Posterior cingulate gyrus (tissue), 11 donors: ENCODE measurements around the gene RING1.

ENCODE experiments used
- DNase-seq, 10 donors: peaks; one replicate each; pipeline versions ENCODE4 v3.0.0 to v3.0.0-alpha.2; 2020 to 2021; ENCODE audit warnings: mixed read lengths in 3 of 10
- intact Hi-C: fragments of 100-400 bp; cut with DNase I; formaldehyde crosslinking; loops from one replicate; pipeline ENCODE4 v1.15.1; 2023

The RING1 gene

DNA sequence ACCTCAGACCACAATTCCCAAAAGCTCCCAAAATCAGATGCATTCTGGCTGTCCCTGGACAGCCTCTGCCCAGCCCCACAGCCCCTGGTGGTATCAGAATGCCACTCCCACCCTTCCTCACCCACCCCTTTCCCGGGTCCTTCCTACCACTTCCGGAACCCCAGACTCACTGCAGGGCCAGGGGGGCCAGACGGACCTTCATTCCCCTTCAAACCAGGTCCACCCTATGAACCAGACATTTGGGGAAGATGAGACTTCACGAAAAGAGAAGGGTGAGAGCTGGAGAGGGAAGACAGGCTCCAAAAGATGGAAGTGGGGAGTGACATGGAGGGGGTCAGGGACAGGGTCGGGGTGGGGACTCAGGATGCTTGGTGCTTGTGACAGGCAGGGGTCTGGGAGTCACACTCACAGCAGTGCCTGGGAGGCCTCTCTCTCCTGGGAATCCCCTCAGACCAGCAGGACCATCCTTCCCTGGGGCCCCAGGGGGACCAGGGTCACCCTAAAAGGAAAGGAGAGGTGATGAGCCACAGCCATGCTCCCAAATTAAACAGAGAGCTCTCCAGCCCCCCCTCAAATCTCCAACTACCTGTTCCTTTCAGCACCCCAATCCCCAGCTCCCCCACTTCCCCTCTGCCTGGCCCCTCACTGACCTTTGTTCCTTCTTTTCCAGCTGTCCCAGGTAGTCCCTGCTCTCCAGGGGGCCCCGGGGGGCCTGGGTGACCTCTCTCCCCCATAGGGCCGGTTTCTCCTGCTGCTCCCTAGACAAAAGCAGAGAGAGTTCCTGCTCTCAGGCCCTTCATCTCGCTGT is 36.2 kb upstream of the RING1 start:
- intact Hi-C loops, result no loop called here
- no peak for DNase-seq

DNA sequence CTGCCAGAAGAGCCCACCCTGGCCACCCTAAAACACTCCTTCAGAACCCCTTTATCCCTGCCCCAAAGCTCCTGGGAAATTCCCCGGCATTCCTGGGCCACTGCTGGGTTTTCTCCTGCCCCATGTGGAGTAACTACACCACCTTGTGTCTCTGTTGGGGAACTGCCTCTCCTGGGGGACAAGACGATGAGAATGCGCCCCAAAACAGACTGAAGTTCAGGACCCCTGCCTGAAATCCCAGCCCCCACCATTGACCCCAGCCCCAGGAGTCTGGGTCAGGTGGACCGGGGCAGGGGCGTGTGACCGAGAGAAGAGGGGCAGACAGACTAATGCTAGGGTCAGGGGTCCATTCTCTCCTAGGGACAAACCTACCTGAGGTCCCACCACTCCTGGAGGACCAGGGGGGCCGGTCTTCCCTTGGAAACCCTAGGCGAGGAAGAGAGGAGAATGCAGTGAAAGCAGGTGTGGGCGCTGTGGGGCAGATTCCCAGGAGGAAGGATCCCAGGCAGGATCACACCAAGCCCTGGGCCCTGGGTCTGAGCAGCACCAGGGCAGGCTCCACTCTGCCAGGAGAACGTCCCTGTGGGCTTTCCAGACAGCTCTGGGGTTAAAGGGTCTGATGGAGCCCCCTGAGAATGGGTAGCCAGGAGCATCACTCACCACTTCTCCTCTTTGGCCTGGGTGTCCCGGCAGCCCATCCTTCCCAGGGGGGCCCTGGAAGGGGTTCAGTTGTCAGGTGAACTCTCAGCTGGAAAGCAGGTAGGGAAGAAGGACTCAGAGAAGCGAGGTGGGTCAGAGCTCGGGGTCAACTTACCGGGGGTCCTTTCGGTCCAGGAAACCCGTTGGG is 35.4 kb upstream of the RING1 start:
- DNase-seq, result peak in 1 of 10 donors; percentile 63
- intact Hi-C loops, result no loop called here

DNA sequence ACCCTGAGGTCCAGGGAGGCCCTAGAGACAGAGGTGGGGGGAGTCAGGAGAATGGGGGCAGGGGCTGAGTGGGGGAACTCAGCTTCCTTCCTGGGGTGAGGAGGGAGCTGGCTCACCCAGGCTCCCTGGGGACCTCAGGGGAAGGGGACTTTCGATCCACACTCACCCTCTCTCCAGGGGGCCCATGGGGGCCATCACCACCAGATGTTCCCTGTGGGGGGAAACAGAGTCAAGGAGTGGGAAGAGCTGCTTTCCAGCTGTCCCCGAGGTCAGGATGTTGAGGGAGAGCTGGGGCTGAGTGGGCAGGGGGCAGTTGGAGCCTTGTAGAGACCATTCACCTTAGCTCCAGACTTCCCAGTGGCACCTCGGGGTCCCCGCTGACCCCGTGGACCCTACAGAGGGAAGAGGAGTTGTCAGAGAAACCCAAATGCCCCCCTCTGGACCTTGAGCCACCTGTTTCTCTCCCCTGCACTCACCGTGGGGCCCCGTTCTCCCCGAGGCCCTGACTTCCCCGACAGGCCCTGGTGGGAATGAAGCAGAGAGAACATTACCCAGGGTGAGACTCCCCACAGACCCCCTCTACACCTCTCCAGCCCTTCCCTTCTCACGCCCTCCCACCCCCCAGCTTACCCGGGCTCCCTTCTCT is 34.6 kb upstream of the RING1 start:
- DNase-seq, result no peak
- intact Hi-C loops, result no loop called here

DNA sequence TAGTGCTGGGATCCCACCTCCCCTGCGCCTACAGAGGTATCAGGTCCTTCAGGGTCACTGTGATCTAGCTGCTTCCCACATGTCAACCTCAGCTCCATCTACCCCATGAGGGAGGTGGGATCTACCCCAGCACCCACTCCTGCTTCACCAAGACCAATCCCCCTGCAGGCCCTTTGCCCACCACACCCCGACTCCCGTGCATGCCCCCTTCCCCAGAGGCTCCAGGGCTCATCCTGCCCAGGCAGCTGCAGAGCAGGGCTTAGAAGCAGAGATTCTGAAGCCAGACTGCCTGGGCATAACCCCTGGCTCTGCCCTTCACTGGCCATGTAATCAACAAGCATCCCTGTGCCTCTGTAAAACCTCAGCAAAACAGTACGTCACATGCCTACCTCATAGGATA is 33.5 kb upstream of the RING1 start:
- intact Hi-C loops, result no loop called here
- peak in 2 of 10 donors; percentile 42 to 50 for DNase-seq

DNA sequence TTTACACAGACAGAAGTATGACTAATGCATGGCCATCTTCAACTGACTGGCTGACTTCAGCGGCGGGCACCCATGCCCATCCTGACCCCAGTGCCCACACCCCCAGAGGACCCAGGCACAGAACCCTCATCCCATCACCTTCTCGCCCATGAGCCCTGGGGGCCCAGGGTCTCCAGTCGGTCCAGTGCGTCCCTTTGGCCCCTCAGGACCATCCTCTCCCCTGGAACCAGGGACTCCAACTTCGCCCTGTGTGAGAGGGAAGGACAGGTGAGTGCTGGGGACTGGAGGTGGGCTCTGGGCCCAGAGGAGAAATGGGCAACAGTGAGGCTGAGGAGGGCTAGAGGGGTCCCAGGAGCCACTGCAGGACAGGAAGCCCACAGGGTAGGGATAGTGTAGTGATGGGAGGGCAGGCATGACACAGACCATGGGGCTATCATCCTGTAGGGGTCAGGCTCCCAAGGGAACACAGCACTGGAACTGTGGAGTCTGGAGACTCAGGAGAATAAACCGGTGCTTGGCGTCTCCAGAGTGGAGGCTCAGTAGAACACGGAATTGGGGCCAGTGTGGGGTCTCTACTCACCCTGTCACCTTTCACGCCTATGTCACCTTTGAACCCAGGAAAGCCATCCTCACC is 32.7 kb upstream of the RING1 start:
- peak in 2 of 10 donors; percentile 46 to 47 for DNase-seq

DNA sequence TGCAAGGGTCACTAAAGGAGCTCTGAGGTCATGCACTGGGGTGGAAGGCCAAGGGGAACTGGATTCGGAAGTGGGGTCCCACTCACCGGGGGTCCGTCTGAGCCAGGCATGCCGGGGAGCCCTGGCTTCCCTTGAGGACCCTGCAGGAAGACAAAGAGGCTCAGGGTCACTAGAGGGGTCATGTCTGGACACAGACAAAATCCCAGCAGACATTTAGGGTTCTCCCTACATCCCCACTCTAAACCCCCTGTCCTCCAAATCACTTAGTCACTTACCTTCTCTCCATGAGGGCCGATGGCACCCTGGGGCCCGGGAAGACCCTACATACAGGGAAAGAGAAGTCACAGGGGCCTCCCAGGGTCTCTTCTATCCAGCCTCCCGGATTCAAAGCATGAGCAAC is 31.4 kb upstream of the RING1 start:
- intact Hi-C loops, result no loop called here

More for the DNA sequence above, 32.7 kb upstream of the RING1 start:
- intact Hi-C loops, result no loop called here

DNA sequence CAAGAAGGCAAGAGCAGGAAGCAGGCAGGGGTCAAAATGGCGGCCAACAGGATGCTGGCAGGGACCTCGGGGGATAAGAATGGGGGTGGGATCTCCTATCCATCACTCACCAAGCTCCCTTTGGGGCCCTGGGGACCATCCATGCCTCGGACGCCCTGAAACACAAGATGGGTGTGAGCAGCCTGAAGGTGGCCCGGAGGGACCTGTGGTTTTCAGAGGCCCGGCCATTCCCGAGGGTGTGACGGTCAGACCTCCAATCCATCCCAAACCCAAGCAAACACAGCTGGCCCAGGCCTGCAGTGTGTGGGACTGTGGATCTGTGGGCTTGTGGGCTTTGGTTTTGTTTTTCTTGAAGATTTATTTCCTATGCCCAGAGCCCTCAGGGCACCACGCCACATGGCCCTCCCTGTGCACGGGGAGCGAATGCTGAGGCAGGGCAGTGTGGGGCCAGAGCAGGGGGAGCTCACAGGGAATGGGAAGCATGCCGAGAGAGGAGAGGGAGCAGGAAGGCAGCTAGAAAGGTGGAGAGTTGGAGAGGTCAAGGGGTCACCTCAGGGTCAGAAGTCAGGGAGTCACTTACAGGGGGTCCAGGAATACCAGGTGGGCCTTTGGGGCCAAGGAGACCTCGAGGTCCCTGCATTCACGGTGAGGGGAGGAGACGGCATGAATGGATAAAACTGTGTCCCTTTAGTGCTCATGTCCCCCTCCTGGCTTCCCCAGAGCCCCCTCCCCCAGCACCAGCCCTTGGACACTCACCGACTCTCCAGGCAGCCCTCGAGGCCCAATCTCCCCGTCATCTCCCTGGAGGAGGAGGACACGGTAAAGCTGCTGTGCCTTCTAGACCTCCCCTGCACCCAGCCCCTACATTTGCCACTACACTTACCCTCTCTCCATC is 30.5 kb upstream of the RING1 start:
- peak in 3 of 10 donors; percentile 57 to 65 (median 60) for DNase-seq
- intact Hi-C loops, result no loop called here

More for the DNA sequence above, 31.4 kb upstream of the RING1 start:
- peak in 1 of 10 donors; percentile 55 for DNase-seq

DNA sequence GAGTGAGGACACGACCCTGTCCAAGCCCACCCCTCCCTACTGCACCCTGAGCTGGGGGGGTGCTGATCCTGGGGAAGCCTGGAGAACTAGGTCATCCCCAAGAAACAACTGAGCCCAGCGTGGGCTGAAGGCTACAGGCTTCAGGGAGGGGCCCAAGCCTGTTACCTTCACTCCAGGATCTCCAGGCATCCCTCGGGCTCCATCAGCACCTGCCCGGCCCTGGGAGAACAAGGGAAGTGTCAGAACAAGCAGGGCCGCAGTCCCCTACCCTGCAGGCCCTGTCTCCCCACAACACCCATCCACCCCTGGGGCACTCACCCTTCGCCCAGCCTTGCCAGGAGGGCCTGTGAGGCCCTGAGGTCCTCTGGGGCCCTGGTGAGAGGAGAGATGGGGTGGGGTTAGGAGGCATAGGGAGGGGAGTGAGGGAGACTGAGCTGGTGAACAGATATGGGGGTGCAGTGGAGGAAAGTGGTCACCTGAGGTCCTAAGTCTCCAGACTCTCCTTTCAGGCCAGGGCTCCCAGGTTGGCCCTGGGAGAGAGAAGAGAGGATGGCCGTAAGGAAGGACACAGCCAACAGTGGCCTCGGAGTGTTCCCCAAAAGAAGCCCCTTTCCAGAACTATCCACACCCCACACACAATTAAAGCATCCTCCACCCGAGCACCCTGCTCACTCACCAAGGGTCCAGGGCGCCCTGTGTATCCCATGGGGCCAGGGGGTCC is 29.4 kb upstream of the RING1 start:
- intact Hi-C loops, result no loop called here
- DNase-seq, result peak in 3 of 10 donors; percentile 50 to 55 (median 52)

DNA sequence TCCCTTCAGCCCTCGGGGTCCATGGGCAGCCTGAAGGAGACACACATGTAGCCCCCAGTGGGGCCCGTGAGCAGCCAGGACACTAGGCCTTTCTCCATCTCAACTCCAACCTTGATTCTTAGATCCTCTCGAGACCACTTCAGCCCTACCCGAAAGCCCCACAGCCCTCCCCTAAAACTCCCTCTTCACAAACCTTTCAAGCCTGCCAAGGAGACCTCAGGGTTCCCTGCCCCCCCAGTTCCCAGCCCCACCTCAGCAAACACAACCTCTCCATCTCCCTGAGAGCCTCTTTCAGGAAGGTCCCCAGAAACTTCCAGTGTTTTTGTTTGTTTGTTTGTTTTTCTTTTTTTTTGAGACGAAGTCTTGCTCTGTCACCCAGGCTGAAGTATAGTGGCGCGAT is 27.2 kb upstream of the RING1 start:
- DNase-seq, result peak in 1 of 10 donors; percentile 43
- intact Hi-C loops, result no loop called here

DNA sequence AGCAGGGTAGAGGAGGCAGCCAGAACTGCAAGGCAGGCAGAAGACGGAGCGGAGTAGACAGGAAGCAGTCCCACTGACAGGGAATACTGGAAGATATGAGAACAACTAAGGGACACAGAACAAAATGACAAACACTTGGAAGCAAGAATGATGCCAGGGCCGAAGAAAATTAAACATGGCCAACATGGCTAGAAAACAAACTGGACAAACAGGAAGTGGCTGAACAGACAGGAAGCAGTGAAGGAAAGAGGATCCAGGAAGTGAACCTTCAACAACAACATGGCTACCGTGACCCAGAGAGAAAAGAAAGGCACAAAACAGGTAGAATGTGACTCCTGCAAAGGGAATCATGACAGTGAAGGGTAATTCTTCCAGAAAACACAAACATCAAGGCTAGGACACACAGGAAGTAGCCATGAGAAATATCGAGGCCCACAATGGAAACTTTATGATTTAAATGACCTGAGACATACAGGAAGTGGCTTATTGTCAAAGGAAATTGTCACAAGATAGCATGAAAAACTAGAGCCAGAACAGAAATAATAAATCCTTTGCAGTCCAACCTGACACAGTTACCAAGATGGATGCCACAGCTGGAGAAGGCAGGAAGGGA is 25.1 kb upstream of the RING1 start:
- intact Hi-C loops, result no loop called here
- peak in 1 of 10 donors; percentile 30 for DNase-seq

DNA sequence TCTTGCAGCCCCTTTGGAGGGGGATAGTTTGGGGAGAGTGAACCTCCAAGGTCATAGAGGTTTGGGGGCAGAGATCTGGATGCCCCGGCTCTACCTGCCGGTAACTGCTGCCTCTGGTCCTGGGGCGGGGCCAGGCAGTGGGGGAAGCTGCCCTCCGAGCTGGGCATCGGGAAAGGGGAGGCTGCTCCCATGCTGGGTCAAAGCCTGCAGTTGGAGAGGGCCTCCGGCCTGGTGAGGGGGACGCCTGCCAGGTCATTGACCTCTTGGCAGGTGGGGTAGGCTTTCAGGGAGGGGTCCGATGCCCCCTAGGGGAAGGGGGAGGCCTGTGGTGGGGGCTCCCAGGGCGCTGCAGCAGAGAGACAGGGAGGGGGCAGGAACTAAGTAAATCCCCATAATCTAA is 23.1 kb upstream of the RING1 start:
- DNase-seq, result peak in 2 of 10 donors; percentile 57 to 73
- intact Hi-C loops, result no loop called here

DNA sequence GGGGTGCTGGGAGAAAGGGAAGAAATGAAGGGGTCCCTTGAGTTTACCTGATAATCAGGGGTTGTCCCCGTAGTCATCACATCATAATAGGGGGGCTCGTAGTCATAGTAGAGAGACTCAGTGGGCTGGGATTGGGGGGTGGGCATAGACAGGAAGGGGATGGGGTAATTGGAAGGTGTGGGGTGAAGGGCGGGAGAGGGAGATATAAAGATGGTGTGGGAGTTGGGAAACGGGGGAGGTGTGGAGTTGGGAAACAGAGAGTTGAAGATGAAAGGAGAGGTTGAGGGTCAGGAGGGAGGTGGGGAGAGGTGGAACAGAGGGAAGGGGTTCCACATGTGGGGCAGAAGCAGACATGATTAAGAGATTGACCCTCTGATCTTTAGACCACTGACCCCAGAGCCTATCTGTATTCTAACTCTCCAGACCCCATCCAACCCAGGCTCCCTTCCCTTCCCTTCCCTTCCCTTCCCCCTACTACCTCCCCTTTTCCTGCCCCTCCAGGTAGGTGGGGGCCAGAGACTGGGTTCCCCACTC is 22.6 kb upstream of the RING1 start:
- intact Hi-C loops, result no loop called here
- no peak for DNase-seq

DNA sequence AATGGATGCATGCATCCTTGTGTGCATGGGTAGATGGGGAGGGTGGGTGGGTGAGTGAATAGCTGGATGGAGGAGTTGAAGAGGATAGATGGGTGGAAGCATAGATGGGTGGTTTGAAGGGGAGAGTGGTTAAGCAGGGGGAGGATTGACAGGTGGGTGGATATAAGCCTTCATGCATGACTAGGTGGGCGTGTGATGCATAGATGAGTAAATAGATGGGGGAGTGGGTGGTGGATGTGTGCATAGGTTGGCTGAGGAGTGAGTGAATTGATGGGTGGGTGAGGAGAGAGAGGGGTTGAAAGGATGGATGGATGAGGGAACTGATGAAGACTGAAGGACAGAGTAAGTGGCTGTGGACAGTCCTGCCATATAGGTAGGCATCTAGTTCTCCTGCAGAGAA is 20.5 kb upstream of the RING1 start:
- DNase-seq, result no peak
- intact Hi-C loops, result no loop called here

DNA sequence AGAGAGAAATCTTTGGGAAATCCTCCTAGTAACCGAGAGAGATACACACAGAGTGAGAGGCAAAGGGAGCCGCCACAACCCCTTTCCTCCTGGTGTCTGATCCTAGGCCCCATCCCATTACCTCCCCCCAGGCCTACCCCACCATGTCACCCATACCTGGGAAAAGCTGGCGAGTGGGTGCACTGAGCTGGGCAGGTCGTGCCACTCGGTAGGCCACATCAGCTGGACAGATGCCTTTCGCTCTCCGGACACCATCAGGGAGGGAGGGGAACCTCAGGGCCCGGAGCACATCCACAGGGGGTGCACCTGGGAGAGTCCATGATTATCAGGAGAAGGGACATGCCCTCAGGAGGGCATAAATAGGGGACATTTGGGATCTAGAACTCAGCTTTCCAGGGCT is 19.1 kb upstream of the RING1 start:
- peak in 1 of 10 donors; percentile 53 for DNase-seq
- intact Hi-C loops, result no loop called here

DNA sequence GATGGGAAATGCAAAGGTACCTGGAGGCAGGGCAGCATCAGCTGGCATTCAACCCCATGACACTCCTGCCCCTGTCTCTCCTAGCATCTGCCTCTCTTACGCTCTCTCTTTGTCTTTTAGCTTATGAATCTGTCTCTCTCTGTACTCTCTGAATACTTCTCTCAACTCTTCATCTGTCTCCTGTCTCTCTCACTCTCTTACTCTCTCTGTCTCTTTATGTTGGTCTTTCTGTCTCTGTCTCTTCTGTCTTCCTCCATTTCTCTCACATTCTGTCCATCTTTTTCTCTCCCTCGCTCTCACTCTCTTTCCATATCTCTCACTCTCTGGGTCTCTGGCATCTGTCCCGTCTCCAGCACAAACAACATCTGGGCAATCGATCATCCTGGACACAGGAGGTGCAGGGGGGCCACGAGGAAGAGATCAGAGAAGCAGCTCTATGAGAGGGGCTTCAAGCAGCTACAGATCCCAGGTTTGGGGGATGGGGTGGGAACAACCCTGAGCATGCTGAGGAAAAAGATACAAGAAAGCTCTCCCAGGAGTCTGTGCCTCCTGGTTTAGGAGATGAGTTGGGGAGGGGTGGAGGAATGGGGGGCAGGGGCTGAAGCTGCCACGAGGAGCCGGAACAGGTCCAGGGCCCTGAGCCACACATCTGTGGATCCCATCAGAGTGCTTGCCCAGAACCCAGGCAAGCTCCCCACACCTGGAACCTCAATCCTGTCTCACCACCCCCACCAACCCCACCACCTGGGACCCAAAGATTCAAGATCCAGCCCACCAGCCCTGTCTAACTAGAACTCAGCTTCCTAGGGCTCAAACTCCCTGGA is 18.5 kb upstream of the RING1 start:
- intact Hi-C loops, result loop anchor here (10.0 kb wide), 1 partner anchor 55 kb away; no protein-coding TSS in a partner anchor
- peak in 2 of 10 donors; percentile 33 to 38 for DNase-seq

DNA sequence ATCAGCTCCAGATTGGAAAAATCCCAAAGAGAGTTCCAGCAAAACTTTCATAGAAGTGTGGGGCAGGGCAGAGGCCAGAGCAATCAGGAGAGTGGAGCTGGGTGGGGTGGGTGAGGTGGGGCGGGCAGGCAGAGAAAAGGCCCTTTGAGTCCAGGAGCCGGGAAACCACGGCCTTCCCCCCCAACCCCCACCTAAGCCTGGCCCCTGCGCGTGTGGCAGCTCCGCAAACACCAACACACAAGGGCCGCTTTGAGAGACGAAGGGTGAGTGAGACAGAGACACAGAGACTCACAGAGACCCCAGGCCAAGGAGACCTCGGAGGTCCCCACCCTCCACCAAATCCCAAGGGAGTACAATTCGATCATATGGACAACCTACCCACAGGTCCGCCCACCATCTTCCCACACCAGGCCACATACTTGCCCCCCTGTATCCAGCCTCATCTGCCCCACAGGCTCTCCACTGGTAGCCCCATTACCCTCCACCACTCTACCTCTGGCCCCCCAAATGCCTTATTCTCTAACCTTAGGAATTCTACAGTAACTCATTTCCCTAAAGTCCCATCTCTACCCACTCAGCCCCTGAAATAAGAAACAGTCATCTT is 17.7 kb upstream of the RING1 start:
- DNase-seq, result peak in 2 of 10 donors; percentile 12 to 69
- intact Hi-C loops, result loop anchor here (10.0 kb wide), 1 partner anchor 54 kb away; no protein-coding TSS in a partner anchor
